ENCODE data around the gene ITGB2. TPM values are rescaled to one million over a fixed set of nuclear protein-coding genes. Genes with fewer than 3 reads are reported as not detected.

ITGB2 gene
- total RNA-seq, 4 donors from 2014 or later = 32.7 to 87.3 (median 56.2) TPM

- peak in 1 of 2 donors; percentile 28 for DNase-seq (ENCODE audit: low spot score in 2 of 2)
- Histone ChIP-seq H3K36me3 (no peaks in the 10 kb centered on the region), H3K4me3 (peak overlapping the region in 1 of 4 donors; percentile 99), H3K27ac (peak overlapping the region; percentile 28 to 95 (median 90)), H3K27me3 (no peaks in the 10 kb centered on the region), H3K4me1 (peaks cover 0 to 85% (median 53%) of the 10 kb centered on the region in 4 donors), H3K9me3 (no peaks in the 10 kb centered on the region)
- TF ChIP-seq CTCF (IDR thresholded peaks at IDR 0.05) = no peak
- TF ChIP-seq POLR2A (IDR thresholded peaks at IDR 0.05) = no peak
- 60 to 62% methylated on average over 10 of the region's 10 CpGs for WGBS, 2 donors
Observed at GRCh38 chr21:44870748-44871495, 49.8 kb downstream of the ITGB2 start.

DNA sequence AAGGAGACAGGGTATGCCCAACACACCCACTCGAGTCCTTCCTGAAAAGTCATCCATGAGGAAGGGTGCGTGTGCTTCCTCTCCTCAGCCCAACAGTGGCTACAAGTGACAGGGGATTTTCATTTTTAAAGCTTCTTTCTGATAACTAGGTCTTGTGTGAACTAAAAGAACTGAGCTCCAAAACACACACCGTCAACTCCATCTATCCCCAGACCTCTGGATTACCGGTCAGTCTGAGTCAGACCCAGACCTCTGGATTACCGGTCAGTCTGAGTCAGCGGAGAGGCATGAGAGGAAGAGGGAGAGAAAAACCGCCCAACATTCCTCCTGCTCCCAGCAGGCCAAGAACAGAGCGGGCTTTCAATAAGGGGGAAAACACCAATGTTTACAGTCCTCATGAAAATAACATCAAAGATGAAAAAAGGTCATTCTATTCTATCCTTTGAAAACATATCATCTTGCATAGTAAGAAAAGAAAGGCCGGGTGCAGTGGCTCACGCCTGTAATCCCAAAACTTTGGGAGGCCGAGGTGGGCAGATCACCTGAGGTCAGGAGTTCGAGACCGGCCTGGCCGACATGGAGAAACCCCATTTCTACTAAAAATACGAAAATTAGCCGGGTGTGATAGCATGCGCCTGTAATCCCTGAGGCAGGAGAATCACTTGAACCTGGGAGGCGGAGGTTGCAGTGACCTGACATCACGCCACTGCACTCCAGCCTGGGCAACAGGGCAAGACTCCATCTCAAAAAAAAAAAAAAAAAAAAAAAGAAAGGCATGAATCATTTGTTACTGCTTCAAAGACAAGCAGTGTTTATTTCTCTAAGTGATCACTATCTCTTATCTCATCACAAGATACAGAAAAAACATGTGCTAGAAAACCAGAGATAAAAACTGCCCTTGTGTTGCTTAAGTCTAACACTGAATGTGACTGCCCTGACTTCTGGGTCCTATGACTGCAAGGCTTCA, 50.6 kb downstream of the ITGB2 start:
- peak in 1 of 2 donors; percentile 65 for DNase-seq (ENCODE audit: low spot score in 2 of 2)
- WGBS, 2 donors = 26 to 31% methylated on average over 19 of the region's 19 CpGs
- Histone ChIP-seq H3K27me3 (no peaks in the 10 kb centered on the region), H3K9me3 (no peaks in the 10 kb centered on the region), H3K36me3 (peaks cover 0 to 8% (median 3%) of the 10 kb centered on the region in 3 donors), H3K27ac (peak overlapping the region; percentile 28 to 95 (median 90)), H3K4me1 (peaks cover 0 to 87% (median 60%) of the 10 kb centered on the region in 4 donors), H3K4me3 (peak overlapping the region in 1 of 4 donors; percentile 7)
- TF ChIP-seq CTCF (IDR thresholded peaks at IDR 0.05) = no peak
- peak in 1 of 2 donors; percentile 82 for TF ChIP-seq EP300 (IDR thresholded peaks at IDR 0.05)
- peak in 1 of 2 donors; percentile 11 for TF ChIP-seq POLR2A (IDR thresholded peaks at IDR 0.05)

GRCh38 chr21:44868707-44869106, 52.0 kb downstream of the ITGB2 start:
- TF ChIP-seq POLR2A (IDR thresholded peaks at IDR 0.05) (no peak), CTCF (IDR thresholded peaks at IDR 0.05) (no peak), EP300 (IDR thresholded peaks at IDR 0.05) (no peak)
- Histone ChIP-seq H3K4me3 (no peak overlapping the region), H3K27ac (peak overlapping the region; percentile 17 to 95 (median 60)), H3K27me3 (no peaks in the 10 kb centered on the region), H3K9me3 (no peaks in the 10 kb centered on the region), H3K4me1 (peaks cover 0 to 82% (median 56%) of the 10 kb centered on the region in 4 donors), H3K36me3 (peaks cover 0 to 21% (median 9%) of the 10 kb centered on the region in 3 donors)
- DNase-seq (ENCODE audit: low spot score in 2 of 2) = no peak
- WGBS, 2 donors = 91 to 92% methylated on average over 7 of the region's 7 CpGs

DNA sequence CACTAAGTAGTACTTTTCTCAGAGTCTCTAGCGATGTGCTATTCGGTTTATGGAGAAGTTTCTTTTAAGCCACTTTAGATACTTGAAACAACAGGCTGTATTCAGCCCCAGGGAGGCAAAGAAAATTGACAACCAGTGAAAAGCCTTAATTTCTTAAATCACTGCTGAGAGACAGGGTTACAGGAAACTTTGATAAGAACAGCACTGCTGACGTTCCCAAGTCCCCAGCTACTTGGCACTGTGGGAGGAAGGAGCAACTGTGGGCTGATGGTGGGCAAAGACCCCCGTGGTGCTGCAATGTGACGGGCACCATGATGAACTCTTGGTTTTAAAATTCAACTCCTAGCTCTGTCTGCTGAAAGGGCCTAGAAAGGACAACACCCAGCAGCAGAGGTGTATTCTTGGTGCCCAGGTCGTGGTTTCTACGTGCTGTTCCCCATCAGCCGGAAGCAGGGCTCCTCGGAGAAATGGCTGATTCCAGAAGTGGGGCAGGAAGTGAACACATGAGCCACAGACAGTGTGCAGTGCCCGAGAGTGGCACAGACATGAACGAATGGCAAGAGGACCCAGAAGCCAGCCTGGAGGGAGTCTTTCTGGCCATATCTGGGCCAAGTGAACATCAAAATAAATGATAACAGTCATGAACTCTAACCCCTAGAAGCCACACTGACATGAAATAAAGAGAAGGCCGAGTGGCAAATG, 52.5 kb downstream of the ITGB2 start:
- WGBS, 2 donors = 64 to 68% methylated on average over 12 of the region's 12 CpGs
- no peak overlapping the region for H3K4me3 ChIP-seq
- TF ChIP-seq POLR2A (IDR thresholded peaks at IDR 0.05) = no peak
- peak overlapping the region in 3 of 4 donors; percentile 17 to 95 (median 94) for H3K27ac ChIP-seq
- no peaks in the 10 kb centered on the region for H3K27me3 ChIP-seq
- no peaks in the 10 kb centered on the region for H3K9me3 ChIP-seq
- H3K4me1 ChIP-seq = peaks cover 0 to 86% (median 56%) of the 10 kb centered on the region in 4 donors
- DNase-seq (ENCODE audit: low spot score in 2 of 2) = no peak
- peaks cover 0 to 27% (median 9%) of the 10 kb centered on the region in 3 donors for H3K36me3 ChIP-seq

- TF ChIP-seq POLR2A (IDR thresholded peaks at IDR 0.05) (no peak), EP300 (IDR thresholded peaks at IDR 0.05) (no peak), CTCF (IDR thresholded peaks at IDR 0.05) (no peak)
- Histone ChIP-seq H3K36me3 (peaks cover 2 to 32% (median 9%) of the 10 kb centered on the region in 3 donors), H3K27ac (no peak overlapping the region), H3K4me3 (no peak overlapping the region), H3K27me3 (no peaks in the 10 kb centered on the region), H3K9me3 (no peaks in the 10 kb centered on the region), H3K4me1 (peaks cover 0 to 80% (median 55%) of the 10 kb centered on the region in 4 donors)
- WGBS, 2 donors = 81 to 83% methylated on average over 15 of the region's 15 CpGs
- DNase-seq (ENCODE audit: low spot score in 2 of 2) = no peak
Observed at GRCh38 chr21:44867464-44867863, 53.2 kb downstream of the ITGB2 start.

All from tibial nerve (tissue), 4 donors.